Liver (tissue), 9 donors: Measurements from ENCODE around the gene FANCM. TPM values are rescaled to one million over a fixed set of nuclear protein-coding genes. Genes with fewer than 3 reads are reported as not detected.
A peak's percentile ranks its signal among the peaks of the same experiment; 100 is the strongest.

Experiments used
- DNase-seq: peaks from one replicate; pipeline ENCODE4 v3.0.0-alpha.2; 2017; ENCODE audit warnings: low spot score
- H3K27ac ChIP-seq, 2 donors: one replicate each; pipeline ENCODE4 v1.7.0; 2013; ENCODE audit warnings: inconsistent platforms in 2 of 2, low read length in 2 of 2, control low read depth in 1 of 2, low read depth in 1 of 2, mild to moderate bottlenecking in 1 of 2
- H3K27me3 ChIP-seq, 4 donors: one replicate each; pipeline versions ENCODE4 v1.6.1 to v1.7.0; 2013; ENCODE audit warnings: low read length in 3 of 4, inconsistent platforms in 1 of 4, mild to moderate bottlenecking in 1 of 4, moderate library complexity in 1 of 4; ENCODE audit not compliant: control insufficient read depth in 4 of 4, insufficient read depth in 4 of 4
- H3K36me3 ChIP-seq, 4 donors: one replicate each; pipeline versions ENCODE4 v1.6.1 to v1.7.0; 2013; ENCODE audit warnings: low read length in 3 of 4, mild to moderate bottlenecking in 3 of 4, low read depth in 1 of 4, moderate library complexity in 1 of 4; ENCODE audit not compliant: control insufficient read depth in 4 of 4, insufficient read depth in 3 of 4
- H3K4me1 ChIP-seq, 4 donors: one replicate each; pipeline versions ENCODE4 v1.6.1 to v1.7.0; 2013; ENCODE audit warnings: low read length in 3 of 4, mild to moderate bottlenecking in 3 of 4, moderate library complexity in 1 of 4; ENCODE audit not compliant: control insufficient read depth in 4 of 4, insufficient read depth in 4 of 4
- H3K4me3 ChIP-seq, 3 donors: one replicate each; pipeline versions ENCODE4 v1.6.1 to v1.7.0; 2013; ENCODE audit warnings: low read length in 3 of 3, control low read depth in 1 of 3, low read depth in 1 of 3, mild to moderate bottlenecking in 1 of 3
- H3K9ac ChIP-seq, 2 donors: one replicate each; pipeline ENCODE4 v1.7.0; 2013; ENCODE audit warnings: low read length in 2 of 2, mild to moderate bottlenecking in 2 of 2, moderate library complexity in 2 of 2, control low read depth in 1 of 2, low read depth in 1 of 2
- H3K9me3 ChIP-seq, 4 donors: one replicate each; pipeline versions ENCODE4 v1.6.1 to v1.7.0; 2013; ENCODE audit warnings: low read length in 3 of 4; ENCODE audit not compliant: control insufficient read depth in 4 of 4
- ATF3 ChIP-seq: IDR thresholded peaks from 2 replicates; pipeline ENCODE4 v1.6.1; 2016; ENCODE audit warnings: antibody characterized with exemption
- CTCF ChIP-seq: fragments of 150-350 bp; IDR thresholded peaks from 2 replicates; pipeline ENCODE4 v1.5.1; 2017; ENCODE audit warnings: improper control_type of control experiment, low read depth, low read length; ENCODE audit not compliant: missing input control
- EGR1 ChIP-seq, 2 donors: IDR thresholded peaks; 2 replicates each; pipeline ENCODE4 v1.6.1; 2016 to 2018; ENCODE audit warnings: antibody characterized with exemption in 2 of 2, low read depth in 2 of 2
- FOXA1 ChIP-seq: IDR thresholded peaks from 2 replicates; pipeline ENCODE4 v1.6.1; 2016; ENCODE audit warnings: antibody characterized with exemption
- FOXA2 ChIP-seq: IDR thresholded peaks from 2 replicates; pipeline ENCODE4 v1.6.1; 2016; ENCODE audit warnings: antibody characterized with exemption
- GABPA ChIP-seq, 2 donors: IDR thresholded peaks in 1 of 2; conservative IDR thresholded peaks in 1 of 2; 2 replicates each; pipeline ENCODE4 v1.6.1; 2016; ENCODE audit warnings: antibody characterized with exemption in 2 of 2, mild to moderate bottlenecking in 1 of 2, moderate library complexity in 1 of 2
- HNF4A ChIP-seq, 2 donors: conservative IDR thresholded peaks; 2 replicates each; pipeline ENCODE4 v1.6.1; 2016; ENCODE audit warnings: antibody characterized with exemption in 2 of 2, mild to moderate bottlenecking in 2 of 2
- HNF4G ChIP-seq: IDR thresholded peaks from 2 replicates; pipeline ENCODE4 v1.6.1; 2016; ENCODE audit warnings: antibody characterized with exemption
- JUND ChIP-seq, 2 donors: IDR thresholded peaks; 2 replicates each; pipeline ENCODE4 v1.6.1; 2016; ENCODE audit warnings: antibody characterized with exemption in 2 of 2
- REST ChIP-seq: IDR thresholded peaks from 2 replicates; pipeline ENCODE4 v1.6.1; 2016; ENCODE audit warnings: antibody characterized with exemption, mild to moderate bottlenecking
- SP1 ChIP-seq: IDR thresholded peaks from 2 replicates; pipeline ENCODE4 v1.6.1; 2018; ENCODE audit warnings: antibody characterized with exemption, mild to moderate bottlenecking
- TAF1 ChIP-seq: conservative IDR thresholded peaks from 2 replicates; pipeline ENCODE4 v1.6.1; 2016; ENCODE audit warnings: antibody characterized with exemption, mild to moderate bottlenecking
- YY1 ChIP-seq: IDR thresholded peaks from 2 replicates; pipeline ENCODE4 v1.6.1; 2016; ENCODE audit warnings: antibody characterized with exemption, mild to moderate bottlenecking
- WGBS: extraction: QIAGEN DNeasy Blood & Tissue Kit; methylation state at CpG from one replicate; pipeline ENCODE4 v1.1.7; 2013; 5-methylcytosine and 5-hydroxymethylcytosine counted together
- polyA plus RNA-seq, 2 donors: library from polyadenylated mRNA; stranded (reverse) in 1 of 2; unstranded in 1 of 2; fragments of 200-250 nt in 1 of 2; fragments of >200 nt in 1 of 2; fragmentation: Nextera tagmentation in 1 of 2; extraction: Ambion mirVana in 1 of 2; gene quantifications; one replicate each; pipeline versions ENCODE4 v1.2.1 to v1.2.3, GENCODE V29; 2013 to 2015
- total RNA-seq, 2 donors: library from RNA; depleted of rRNA; stranded (reverse); fragments of >200 nt; gene quantifications; one replicate each; pipeline ENCODE4 v1.2.3, GENCODE V29; 2014
- TF ChIP-seq, protein P1 (sequence below): IDR thresholded peaks from 2 replicates; pipeline ENCODE4 v1.6.1; 2016; ENCODE audit warnings: antibody characterized with exemption
- TF ChIP-seq, protein P2 (sequence below): IDR thresholded peaks from 2 replicates; pipeline ENCODE4 v1.6.1; 2016; ENCODE audit warnings: antibody characterized with exemption
- donor health status: healthy.
- donor health status: healthy.
- donor health status: healthy.
- donor health status: healthy.
- donor health status: healthy.

The FANCM gene
- total and polyA plus RNA-seq, 4 donors = 0.38 to 7.4 (median 3.1) TPM

- no peaks in the 10 kb centered on the region for H3K27me3 ChIP-seq
- peak overlapping the region; percentile 75 to 97 (median 81) for H3K4me3 ChIP-seq
- peak overlapping the region; percentile 81 to 83 for H3K27ac ChIP-seq
- DNase-seq = no peak
- no peaks in the 10 kb centered on the region for H3K36me3 ChIP-seq
- H3K4me1 ChIP-seq = peaks cover 3 to 29% (median 17%) of the 10 kb centered on the region in 4 donors
- peak overlapping the region; percentile 77 to 97 for H3K9ac ChIP-seq
- no peak for TF ChIP-seq EGR1 (IDR thresholded peaks at IDR 0.05; ENCODE audit: low read depth in 2 of 2)
- TF ChIP-seq ATF3 = peak; percentile 6
- WGBS = under 1% methylated on average over 7 of the region's 7 CpGs
- no peaks in the 10 kb centered on the region for H3K9me3 ChIP-seq
Observed at GRCh38 chr14:45135156-45135555, 574 bp upstream of the FANCM start.

GRCh38 chr14:45136399-45136798 is 669 bp downstream of the FANCM start:
- no peaks in the 10 kb centered on the region for H3K36me3 ChIP-seq
- no peaks in the 10 kb centered on the region for H3K9me3 ChIP-seq
- peaks cover 3 to 29% (median 17%) of the 10 kb centered on the region in 4 donors for H3K4me1 ChIP-seq
- WGBS = 3% methylated on average over 7 of the region's 7 CpGs
- peak overlapping the region in 1 of 2 donors; percentile 55 for H3K9ac ChIP-seq
- no peak overlapping the region for H3K27ac ChIP-seq
- peak overlapping the region; percentile 75 to 97 (median 97) for H3K4me3 ChIP-seq
- H3K27me3 ChIP-seq = no peaks in the 10 kb centered on the region
- TF ChIP-seq YY1 = no peak
- TF ChIP-seq GABPA (IDR thresholded peaks at IDR 0.05 in 1 of 2, conservative IDR thresholded peaks at IDR 0.05 in 1 of 2) = no peak
- TF ChIP-seq TAF1 = no peak
- TF ChIP-seq EGR1 (IDR thresholded peaks at IDR 0.05; ENCODE audit: low read depth in 2 of 2) = no peak
- TF ChIP-seq REST = no peak
- TF ChIP-seq, protein P1, sequence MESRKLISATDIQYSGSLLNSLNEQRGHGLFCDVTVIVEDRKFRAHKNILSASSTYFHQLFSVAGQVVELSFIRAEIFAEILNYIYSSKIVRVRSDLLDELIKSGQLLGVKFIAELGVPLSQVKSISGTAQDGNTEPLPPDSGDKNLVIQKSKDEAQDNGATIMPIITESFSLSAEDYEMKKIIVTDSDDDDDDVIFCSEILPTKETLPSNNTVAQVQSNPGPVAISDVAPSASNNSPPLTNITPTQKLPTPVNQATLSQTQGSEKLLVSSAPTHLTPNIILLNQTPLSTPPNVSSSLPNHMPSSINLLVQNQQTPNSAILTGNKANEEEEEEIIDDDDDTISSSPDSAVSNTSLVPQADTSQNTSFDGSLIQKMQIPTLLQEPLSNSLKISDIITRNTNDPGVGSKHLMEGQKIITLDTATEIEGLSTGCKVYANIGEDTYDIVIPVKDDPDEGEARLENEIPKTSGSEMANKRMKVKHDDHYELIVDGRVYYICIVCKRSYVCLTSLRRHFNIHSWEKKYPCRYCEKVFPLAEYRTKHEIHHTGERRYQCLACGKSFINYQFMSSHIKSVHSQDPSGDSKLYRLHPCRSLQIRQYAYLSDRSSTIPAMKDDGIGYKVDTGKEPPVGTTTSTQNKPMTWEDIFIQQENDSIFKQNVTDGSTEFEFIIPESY = no peak
- TF ChIP-seq HNF4A (conservative IDR thresholded peaks at IDR 0.05) = no peak
- no peak for TF ChIP-seq JUND (IDR thresholded peaks at IDR 0.05)
- TF ChIP-seq HNF4G = no peak
- no peak for TF ChIP-seq SP1
- TF ChIP-seq FOXA1 = no peak
- no peak for TF ChIP-seq FOXA2
- DNase-seq = no peak

GRCh38 chr14:45140661-45141187 is 5.0 kb downstream of the FANCM start:
- 98% methylated on average over 6 of the region's 6 CpGs for WGBS
- DNase-seq = no peak

More at GRCh38 chr14:45140661-45141187, 5.0 kb downstream of the FANCM start:
- H3K27me3 ChIP-seq = no peaks in the 10 kb centered on the region
- no peaks in the 10 kb centered on the region for H3K36me3 ChIP-seq
- TF ChIP-seq JUND (IDR thresholded peaks at IDR 0.05) = no peak
- TF ChIP-seq HNF4G = no peak
- TF ChIP-seq YY1 = no peak
- no peak for TF ChIP-seq GABPA (IDR thresholded peaks at IDR 0.05 in 1 of 2, conservative IDR thresholded peaks at IDR 0.05 in 1 of 2)
- no peak for TF ChIP-seq SP1
- TF ChIP-seq TAF1 = no peak
- TF ChIP-seq CTCF = no peak
- TF ChIP-seq, protein P2, sequence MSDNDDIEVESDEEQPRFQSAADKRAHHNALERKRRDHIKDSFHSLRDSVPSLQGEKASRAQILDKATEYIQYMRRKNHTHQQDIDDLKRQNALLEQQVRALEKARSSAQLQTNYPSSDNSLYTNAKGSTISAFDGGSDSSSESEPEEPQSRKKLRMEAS = no peak
- no peak overlapping the region for H3K4me3 ChIP-seq
- H3K4me1 ChIP-seq = peaks cover 3 to 20% (median 15%) of the 10 kb centered on the region in 4 donors
- H3K27ac ChIP-seq = no peak overlapping the region
- H3K9ac ChIP-seq = no peak overlapping the region
- H3K9me3 ChIP-seq = no peaks in the 10 kb centered on the region
